ENCODE measurements around the gene ACTL7B. TPM values are rescaled to one million over a fixed set of nuclear protein-coding genes. Genes with fewer than 3 reads are reported as not detected.

The ACTL7B gene
- total RNA-seq, 1 donor from 2014 or later = not detected

- H3K36me3 Mint-ChIP-seq (ENCODE audit: low read depth) = no peaks in the 10 kb centered on the region
- no peaks in the 10 kb centered on the region for H3K27me3 Mint-ChIP-seq (ENCODE audit: low read depth)
- H3K4me1 Mint-ChIP-seq = no peaks in the 10 kb centered on the region
- no peak overlapping the region for H3K27ac Mint-ChIP-seq (ENCODE audit: unreplicated experiment)
- no peak for DNase-seq (ENCODE audit: low read depth, low spot score)
- no peak overlapping the region for H3K4me3 Mint-ChIP-seq
- no peaks in the 10 kb centered on the region for H3K9me3 Mint-ChIP-seq
- TF ChIP-seq, protein P1, sequence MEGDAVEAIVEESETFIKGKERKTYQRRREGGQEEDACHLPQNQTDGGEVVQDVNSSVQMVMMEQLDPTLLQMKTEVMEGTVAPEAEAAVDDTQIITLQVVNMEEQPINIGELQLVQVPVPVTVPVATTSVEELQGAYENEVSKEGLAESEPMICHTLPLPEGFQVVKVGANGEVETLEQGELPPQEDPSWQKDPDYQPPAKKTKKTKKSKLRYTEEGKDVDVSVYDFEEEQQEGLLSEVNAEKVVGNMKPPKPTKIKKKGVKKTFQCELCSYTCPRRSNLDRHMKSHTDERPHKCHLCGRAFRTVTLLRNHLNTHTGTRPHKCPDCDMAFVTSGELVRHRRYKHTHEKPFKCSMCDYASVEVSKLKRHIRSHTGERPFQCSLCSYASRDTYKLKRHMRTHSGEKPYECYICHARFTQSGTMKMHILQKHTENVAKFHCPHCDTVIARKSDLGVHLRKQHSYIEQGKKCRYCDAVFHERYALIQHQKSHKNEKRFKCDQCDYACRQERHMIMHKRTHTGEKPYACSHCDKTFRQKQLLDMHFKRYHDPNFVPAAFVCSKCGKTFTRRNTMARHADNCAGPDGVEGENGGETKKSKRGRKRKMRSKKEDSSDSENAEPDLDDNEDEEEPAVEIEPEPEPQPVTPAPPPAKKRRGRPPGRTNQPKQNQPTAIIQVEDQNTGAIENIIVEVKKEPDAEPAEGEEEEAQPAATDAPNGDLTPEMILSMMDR (conservative IDR thresholded peaks at IDR 0.05) = no peak
Measured at GRCh38 chr9:108855529-108855886, 278 bp downstream of the ACTL7B start.

- TF ChIP-seq, protein P1 (conservative IDR thresholded peaks at IDR 0.05) = no peak
- DNase-seq (ENCODE audit: low read depth, low spot score) = no peak
- Mint-ChIP-seq H3K27me3 (ENCODE audit: low read depth) (no peaks in the 10 kb centered on the region), H3K4me3 (no peak overlapping the region), H3K36me3 (ENCODE audit: low read depth) (no peaks in the 10 kb centered on the region), H3K4me1 (no peaks in the 10 kb centered on the region), H3K27ac (ENCODE audit: unreplicated experiment) (no peak overlapping the region), H3K9me3 (no peaks in the 10 kb centered on the region)
Measured at GRCh38 chr9:108854641-108855528, 901 bp downstream of the ACTL7B start.

- Mint-ChIP-seq H3K4me1 (no peaks in the 10 kb centered on the region), H3K36me3 (ENCODE audit: low read depth) (no peaks in the 10 kb centered on the region), H3K27me3 (ENCODE audit: low read depth) (no peaks in the 10 kb centered on the region), H3K9me3 (no peaks in the 10 kb centered on the region), H3K27ac (ENCODE audit: unreplicated experiment) (no peak overlapping the region), H3K4me3 (no peak overlapping the region)
- DNase-seq (ENCODE audit: low read depth, low spot score) = no peak
- TF ChIP-seq, protein P1 (conservative IDR thresholded peaks at IDR 0.05) = no peak
Measured at GRCh38 chr9:108854094-108854493, 1.7 kb downstream of the ACTL7B start.

DNA sequence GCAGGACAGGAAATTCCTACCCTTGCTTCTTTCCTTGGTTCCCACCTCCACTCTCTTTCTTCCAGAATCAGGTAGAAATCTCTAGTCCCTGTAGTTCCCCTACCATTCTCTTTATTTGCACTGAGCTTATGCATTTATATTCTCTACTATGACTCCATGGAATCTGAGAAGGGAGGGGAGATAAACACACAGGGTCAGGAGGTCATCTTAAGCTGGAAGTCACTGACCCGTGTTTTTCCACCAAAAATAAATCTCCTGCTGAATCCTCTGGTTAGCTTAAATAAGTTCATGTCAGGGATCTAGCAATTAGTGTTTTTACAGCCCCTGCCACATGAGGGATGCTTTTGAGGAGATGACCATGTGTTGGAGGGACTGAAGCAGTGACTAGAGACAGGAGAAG lies 3.7 kb downstream of the ACTL7B start:
- no peak overlapping the region for H3K27ac Mint-ChIP-seq (ENCODE audit: unreplicated experiment)
- no peaks in the 10 kb centered on the region for H3K9me3 Mint-ChIP-seq
- no peak overlapping the region for H3K4me3 Mint-ChIP-seq
- no peaks in the 10 kb centered on the region for H3K36me3 Mint-ChIP-seq (ENCODE audit: low read depth)
- H3K27me3 Mint-ChIP-seq (ENCODE audit: low read depth) = no peaks in the 10 kb centered on the region
- TF ChIP-seq, protein P1 (conservative IDR thresholded peaks at IDR 0.05) = no peak
- no peaks in the 10 kb centered on the region for H3K4me1 Mint-ChIP-seq
- no peak for DNase-seq (ENCODE audit: low read depth, low spot score)

- DNase-seq (ENCODE audit: low read depth, low spot score) = no peak
- Mint-ChIP-seq H3K27ac (ENCODE audit: unreplicated experiment) (no peak overlapping the region), H3K27me3 (ENCODE audit: low read depth) (no peaks in the 10 kb centered on the region), H3K4me3 (no peak overlapping the region), H3K4me1 (no peaks in the 10 kb centered on the region), H3K36me3 (ENCODE audit: low read depth) (no peaks in the 10 kb centered on the region), H3K9me3 (no peaks in the 10 kb centered on the region)
- TF ChIP-seq, protein P1 (conservative IDR thresholded peaks at IDR 0.05) = no peak
Measured at GRCh38 chr9:108851138-108851537, 4.6 kb downstream of the ACTL7B start.

Measured in neural crest cell (in vitro differentiated cells).